DND-41 (cell line): Measurements from ENCODE around the gene MMEL1.
"Not testable (repeated sequence)": the region's sequence is repeated elsewhere in the genome, so short reads cannot be mapped to it uniquely, and the experiment has no call there.

Experiments
- ATAC-seq: fragments of 200-7000 bp; cut with Tn5 transposase; 3 replicates; pipeline ENCODE4 v1.9.1; 2021; ENCODE audit warnings: low read depth; ENCODE audit not compliant: insufficient read depth
- DNase-seq: peaks from one replicate; pipeline ENCODE4 v3.0.0-alpha.2; 2020
- H2AFZ ChIP-seq: 2 replicates; pipeline ENCODE4 v1.6.0; 2012; ENCODE audit warnings: low read depth, low read length
- H3K27ac ChIP-seq: 2 replicates; pipeline ENCODE4 v1.5.1; 2012; ENCODE audit warnings: low read length, inconsistent platforms
- H3K27me3 ChIP-seq: fragments of 200-600 bp; sonication (generic); 2 replicates; pipeline ENCODE4 v1.6.0; 2012; ENCODE audit warnings: low read length, mild to moderate bottlenecking, inconsistent platforms; ENCODE audit not compliant: insufficient read depth, poor library complexity
- H3K36me3 ChIP-seq: 2 replicates; pipeline ENCODE4 v1.5.1; 2012; ENCODE audit warnings: low read length, inconsistent platforms; ENCODE audit not compliant: insufficient read depth
- H3K4me1 ChIP-seq: 2 replicates; pipeline ENCODE4 v1.5.1; 2012; ENCODE audit warnings: mild to moderate bottlenecking, low read length; ENCODE audit not compliant: insufficient read depth
- H3K4me2 ChIP-seq: 2 replicates; pipeline ENCODE4 v1.6.0; 2012; ENCODE audit warnings: mild to moderate bottlenecking, moderate library complexity, low read length, inconsistent platforms; ENCODE audit not compliant: insufficient read depth
- H3K4me3 ChIP-seq, 2 experiments: fragments of 200-600 bp in 1 of 2; shearing (Covaris generic) in 1 of 2; 2 replicates each; pipeline ENCODE4 v1.5.1; 2012 to 2016; ENCODE audit warnings: inconsistent platforms in 2 of 2, low read length in 2 of 2, mild to moderate bottlenecking in 2 of 2, low read depth in 1 of 2, moderate library complexity in 1 of 2
- H3K79me2 ChIP-seq: 2 replicates; pipeline ENCODE4 v1.6.0; 2012; ENCODE audit warnings: low read length, inconsistent platforms; ENCODE audit not compliant: insufficient read depth
- H3K9ac ChIP-seq: 2 replicates; pipeline ENCODE4 v1.6.0; 2012; ENCODE audit warnings: low read depth, mild to moderate bottlenecking, inconsistent platforms, low read length, moderate library complexity
- H3K9me3 ChIP-seq: 2 replicates; pipeline ENCODE4 v1.5.1; 2012; ENCODE audit warnings: low read length, moderate library complexity, mild to moderate bottlenecking, inconsistent platforms; ENCODE audit not compliant: insufficient read depth, severe bottlenecking
- H4K20me1 ChIP-seq: 2 replicates; pipeline ENCODE4 v1.6.0; 2012; ENCODE audit warnings: low read length; ENCODE audit not compliant: insufficient read depth
- EZH2 ChIP-seq: IDR thresholded peaks from 3 replicates; pipeline ENCODE4 v1.6.1; 2012; ENCODE audit warnings: borderline replicate concordance, low read depth, mild to moderate bottlenecking, moderate library complexity, low read length, inconsistent platforms; ENCODE audit not compliant: severe bottlenecking
- TF ChIP-seq, protein P1 (sequence below): IDR thresholded peaks from 2 replicates; pipeline ENCODE4 v1.5.1; 2012; ENCODE audit warnings: borderline replicate concordance, low read length, moderate library complexity, mild to moderate bottlenecking; ENCODE audit not compliant: poor library complexity, severe bottlenecking; ENCODE audit errors: extremely low read depth

MMEL1 gene

DNA sequence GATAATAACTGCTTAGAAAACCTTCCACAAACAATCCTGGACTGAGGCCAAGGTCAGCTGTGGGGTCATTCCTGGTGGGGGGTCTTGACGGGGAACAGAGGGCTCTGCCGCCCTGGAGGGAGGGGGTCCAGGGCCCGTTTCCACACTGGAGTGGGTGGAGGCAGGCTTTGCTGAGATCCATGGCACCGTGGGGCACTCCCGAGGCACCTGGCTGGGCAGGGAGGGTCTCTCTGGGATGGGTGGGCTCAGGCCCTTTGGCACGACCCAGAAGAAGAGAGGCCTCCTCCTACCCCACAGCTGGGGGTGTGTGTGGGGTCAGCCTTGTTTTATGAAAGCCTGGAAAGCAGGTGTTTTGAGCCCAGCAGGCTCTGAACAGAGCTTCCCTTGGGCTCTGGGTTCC lies 5.1 kb downstream of the MMEL1 start:
- H3K27me3 ChIP-seq: no peaks in the 10 kb centered on the region

DNA sequence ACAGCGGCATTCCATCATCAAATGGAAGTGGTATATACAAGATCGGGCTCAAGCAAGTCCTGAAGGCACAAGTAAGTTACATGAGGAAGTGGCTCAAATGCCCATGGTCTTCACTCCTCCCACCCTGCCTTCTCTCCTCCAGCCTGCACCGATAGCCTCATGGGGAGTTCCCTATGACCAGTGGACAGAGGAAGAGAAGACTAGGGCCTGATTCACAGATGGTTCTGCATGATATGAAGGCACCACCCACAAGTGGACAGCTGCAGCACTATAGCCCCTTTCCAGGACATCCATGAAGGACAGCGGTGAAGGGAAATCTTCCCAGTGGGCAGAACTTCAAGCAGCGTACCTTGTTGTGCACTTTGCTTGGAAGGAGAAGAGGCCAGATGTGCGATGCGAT lies 7.1 kb downstream of the MMEL1 start:
- H3K4me1 ChIP-seq, H3K27ac ChIP-seq, ATAC-seq, DNase-seq, H3K9ac ChIP-seq, H3K79me2 ChIP-seq, H3K4me2 ChIP-seq, H3K36me3 ChIP-seq, H3K27me3 ChIP-seq, H3K4me3 ChIP-seq, H2AFZ ChIP-seq, H3K9me3 ChIP-seq, H4K20me1 ChIP-seq: not testable (repeated sequence)

More for the DNA sequence above, 5.1 kb downstream of the MMEL1 start:
- Histone ChIP-seq H3K4me1 (no peaks in the 10 kb centered on the region), H4K20me1 (no peaks in the 10 kb centered on the region), H3K27ac (no peak overlapping the region), H3K4me3 (no peak overlapping the region), H3K9me3 (peaks cover 5% of the 10 kb centered on the region), H3K9ac (no peak overlapping the region), H2AFZ (no peak overlapping the region), H3K36me3 (no peaks in the 10 kb centered on the region), H3K4me2 (no peak overlapping the region), H3K79me2 (no peaks in the 10 kb centered on the region)
- TF ChIP-seq EZH2: no peak
- TF ChIP-seq, protein P1, sequence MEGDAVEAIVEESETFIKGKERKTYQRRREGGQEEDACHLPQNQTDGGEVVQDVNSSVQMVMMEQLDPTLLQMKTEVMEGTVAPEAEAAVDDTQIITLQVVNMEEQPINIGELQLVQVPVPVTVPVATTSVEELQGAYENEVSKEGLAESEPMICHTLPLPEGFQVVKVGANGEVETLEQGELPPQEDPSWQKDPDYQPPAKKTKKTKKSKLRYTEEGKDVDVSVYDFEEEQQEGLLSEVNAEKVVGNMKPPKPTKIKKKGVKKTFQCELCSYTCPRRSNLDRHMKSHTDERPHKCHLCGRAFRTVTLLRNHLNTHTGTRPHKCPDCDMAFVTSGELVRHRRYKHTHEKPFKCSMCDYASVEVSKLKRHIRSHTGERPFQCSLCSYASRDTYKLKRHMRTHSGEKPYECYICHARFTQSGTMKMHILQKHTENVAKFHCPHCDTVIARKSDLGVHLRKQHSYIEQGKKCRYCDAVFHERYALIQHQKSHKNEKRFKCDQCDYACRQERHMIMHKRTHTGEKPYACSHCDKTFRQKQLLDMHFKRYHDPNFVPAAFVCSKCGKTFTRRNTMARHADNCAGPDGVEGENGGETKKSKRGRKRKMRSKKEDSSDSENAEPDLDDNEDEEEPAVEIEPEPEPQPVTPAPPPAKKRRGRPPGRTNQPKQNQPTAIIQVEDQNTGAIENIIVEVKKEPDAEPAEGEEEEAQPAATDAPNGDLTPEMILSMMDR: no peak
- DNase-seq (no peak), ATAC-seq (no peak)

DNA sequence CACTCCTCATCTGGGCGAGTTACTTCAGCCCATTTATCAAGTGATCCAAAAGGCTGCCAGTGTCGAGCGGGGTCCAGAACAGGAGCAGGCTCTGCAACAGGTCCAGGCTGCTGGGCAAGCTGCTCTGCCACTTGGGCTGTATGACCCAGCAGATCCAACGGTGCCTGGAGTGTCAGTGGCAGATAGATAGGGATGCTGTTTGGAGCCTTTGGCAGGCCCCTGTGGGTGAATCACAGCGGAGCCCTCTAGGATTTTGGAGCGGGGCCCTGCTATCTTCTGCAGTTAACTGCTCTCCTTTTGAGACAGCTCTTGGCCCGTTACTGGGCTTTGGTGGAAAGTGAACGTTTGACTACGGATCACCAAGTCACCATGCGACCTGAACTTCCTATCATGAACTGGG lies 7.5 kb downstream of the MMEL1 start:
- Histone ChIP-seq H2AFZ (no peak overlapping the region), H3K9ac (no peak overlapping the region), H4K20me1 (no peaks in the 10 kb centered on the region), H3K27me3 (no peaks in the 10 kb centered on the region), H3K36me3 (no peaks in the 10 kb centered on the region), H3K4me2 (no peak overlapping the region), H3K4me1 (no peaks in the 10 kb centered on the region), H3K9me3 (peaks cover 1% of the 10 kb centered on the region), H3K79me2 (no peaks in the 10 kb centered on the region), H3K4me3 (no peak overlapping the region), H3K27ac (no peak overlapping the region)
- ATAC-seq: no peak
- no peak for DNase-seq
- TF ChIP-seq, protein P1: no peak
- no peak for TF ChIP-seq EZH2

DNA sequence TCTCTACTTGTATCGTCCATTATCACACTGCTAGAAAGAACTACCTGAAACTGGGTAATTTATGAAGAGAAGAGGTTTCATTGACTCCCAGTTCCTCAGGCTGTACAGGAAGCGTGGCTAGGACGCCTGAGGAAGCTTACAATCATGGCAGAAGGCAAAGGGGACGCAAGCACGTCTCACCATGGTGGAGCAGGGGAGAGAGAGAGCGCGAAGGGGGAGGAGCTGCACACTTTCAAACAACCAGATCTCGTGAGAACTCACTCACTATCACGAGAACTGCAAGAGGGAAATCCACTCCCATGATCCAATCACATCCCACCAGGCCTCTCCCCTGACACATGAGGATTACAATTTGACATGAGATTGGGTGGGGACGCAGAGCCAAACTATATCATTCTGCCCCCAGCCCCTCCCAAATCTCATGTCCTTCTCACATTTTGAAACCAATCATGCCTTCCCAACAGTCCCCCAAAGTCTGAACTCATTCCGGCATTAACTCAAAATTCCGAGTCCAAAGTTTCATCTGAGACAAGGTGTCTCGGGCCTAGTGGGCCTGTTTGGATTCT lies 8.0 kb downstream of the MMEL1 start:
- DNase-seq: no peak
- no peak overlapping the region for H2AFZ ChIP-seq
- H3K4me1 ChIP-seq: no peaks in the 10 kb centered on the region
- no peaks in the 10 kb centered on the region for H3K79me2 ChIP-seq
- H3K9ac ChIP-seq: no peak overlapping the region
- H3K4me3 ChIP-seq: no peak overlapping the region
- no peaks in the 10 kb centered on the region for H3K27me3 ChIP-seq
- no peak for ATAC-seq
- H3K27ac ChIP-seq: no peak overlapping the region
- H3K36me3 ChIP-seq: no peaks in the 10 kb centered on the region
- no peak overlapping the region for H3K4me2 ChIP-seq
- no peaks in the 10 kb centered on the region for H3K9me3 ChIP-seq
- no peak for TF ChIP-seq EZH2
- TF ChIP-seq, protein P1: no peak
- no peaks in the 10 kb centered on the region for H4K20me1 ChIP-seq
